GM19395 (cell line): ENCODE measurements around the gene PYROXD2.

ENCODE experiments used
- ATAC-seq: cut with Tn5 transposase; IDR thresholded peaks from one replicate; pipeline ENCODE4 v1.9.1; 2021; ENCODE audit warnings: mild to moderate bottlenecking, moderate library complexity; ENCODE audit not compliant: unreplicated experiment

The PYROXD2 gene

GRCh38 chr10:98435178-98435577 lies 20.2 kb upstream of the PYROXD2 start:
- no peak for ATAC-seq

- ATAC-seq: no peak
Observed at GRCh38 chr10:98433881-98434732, 19.1 kb upstream of the PYROXD2 start.

- no peak for ATAC-seq
Observed at GRCh38 chr10:98433371-98433770, 18.4 kb upstream of the PYROXD2 start.

- ATAC-seq: no peak
Observed at GRCh38 chr10:98432330-98432729, 17.3 kb upstream of the PYROXD2 start.

- ATAC-seq: no peak
Observed at GRCh38 chr10:98431016-98431415, 16.0 kb upstream of the PYROXD2 start.

- ATAC-seq: no peak
Observed at GRCh38 chr10:98430427-98430826, 15.4 kb upstream of the PYROXD2 start.

- no peak for ATAC-seq
Observed at GRCh38 chr10:98429320-98430072, 14.5 kb upstream of the PYROXD2 start.

- no peak for ATAC-seq
Observed at GRCh38 chr10:98427011-98427515, 12.1 kb upstream of the PYROXD2 start.

- ATAC-seq: peak; percentile 66
Observed at GRCh38 chr10:98425511-98426352, 10.8 kb upstream of the PYROXD2 start.

GRCh38 chr10:98424295-98425254 lies 9.6 kb upstream of the PYROXD2 start:
- no peak for ATAC-seq

- ATAC-seq: no peak
Observed at GRCh38 chr10:98423691-98424120, 8.7 kb upstream of the PYROXD2 start.

- ATAC-seq: no peak
Observed at GRCh38 chr10:98422182-98422581, 7.2 kb upstream of the PYROXD2 start.

- no peak for ATAC-seq
Observed at GRCh38 chr10:98420786-98421185, 5.8 kb upstream of the PYROXD2 start.

- no peak for ATAC-seq
Observed at GRCh38 chr10:98419469-98420261, 4.7 kb upstream of the PYROXD2 start.

GRCh38 chr10:98418665-98419468 lies 3.9 kb upstream of the PYROXD2 start:
- no peak for ATAC-seq

GRCh38 chr10:98417973-98418664 lies 3.1 kb upstream of the PYROXD2 start:
- ATAC-seq: no peak

- ATAC-seq: no peak
Observed at GRCh38 chr10:98417481-98417959, 2.5 kb upstream of the PYROXD2 start.
